KOPT-K1 (cell line): ENCODE results near the gene PKN1.
"Not testable (repeated sequence)": the region's sequence is repeated elsewhere in the genome, so short reads cannot be mapped to it uniquely, and the experiment has no call there.

Experiments
- H3K27ac ChIP-seq: fragments of 200-600 bp; sonication (generic); 2 replicates; pipeline ENCODE4 v1.5.1; 2016; ENCODE audit warnings: antibody characterized with exemption, mild to moderate bottlenecking, low read depth, low read length; ENCODE audit not compliant: poor library complexity, severe bottlenecking
- H3K36me3 ChIP-seq: fragments of 200-600 bp; sonication (generic); 2 replicates; pipeline ENCODE4 v1.5.1; 2017; ENCODE audit warnings: antibody characterized with exemption, mild to moderate bottlenecking, low read length, moderate library complexity; ENCODE audit not compliant: insufficient read depth
- H3K9me3 ChIP-seq: fragments of 200-600 bp; sonication (generic); 2 replicates; pipeline ENCODE4 v1.5.1; 2017; ENCODE audit warnings: antibody characterized with exemption, low read length, mild to moderate bottlenecking; ENCODE audit not compliant: insufficient read depth, poor library complexity, severe bottlenecking

Gene PKN1

GRCh38 chr19:14402332-14403144 is 30.6 kb upstream of the PKN1 start:
- no peaks in the 10 kb centered on the region for H3K9me3 ChIP-seq
- H3K36me3 ChIP-seq: peaks cover 85% of the 10 kb centered on the region
- H3K27ac ChIP-seq: no peak overlapping the region

- not testable (repeated sequence) for H3K9me3 ChIP-seq, H3K27ac ChIP-seq
- peaks cover 88% of the 10 kb centered on the region for H3K36me3 ChIP-seq
Measured at GRCh38 chr19:14403145-14403930, 29.8 kb upstream of the PKN1 start.

GRCh38 chr19:14404312-14404711 is 28.8 kb upstream of the PKN1 start:
- H3K9me3 ChIP-seq: no peaks in the 10 kb centered on the region
- H3K27ac ChIP-seq: no peak overlapping the region
- H3K36me3 ChIP-seq: peaks cover 93% of the 10 kb centered on the region

- H3K36me3 ChIP-seq: peaks cover 97% of the 10 kb centered on the region
- no peak overlapping the region for H3K27ac ChIP-seq
- no peaks in the 10 kb centered on the region for H3K9me3 ChIP-seq
Measured at GRCh38 chr19:14405380-14405757, 27.7 kb upstream of the PKN1 start.

GRCh38 chr19:14405758-14406644 is 27.1 kb upstream of the PKN1 start:
- peaks cover 97% of the 10 kb centered on the region for H3K36me3 ChIP-seq
- no peaks in the 10 kb centered on the region for H3K9me3 ChIP-seq
- H3K27ac ChIP-seq: no peak overlapping the region

- no peak overlapping the region for H3K27ac ChIP-seq
- H3K9me3 ChIP-seq: no peaks in the 10 kb centered on the region
- H3K36me3 ChIP-seq: peaks cover 97% of the 10 kb centered on the region
Measured at GRCh38 chr19:14406645-14407401, 26.3 kb upstream of the PKN1 start.

- Histone ChIP-seq H3K9me3 (no peaks in the 10 kb centered on the region), H3K27ac (no peak overlapping the region), H3K36me3 (peaks cover 97% of the 10 kb centered on the region)
Measured at GRCh38 chr19:14407605-14408484, 25.3 kb upstream of the PKN1 start.

GRCh38 chr19:14408491-14409145 is 24.5 kb upstream of the PKN1 start:
- Histone ChIP-seq H3K27ac (no peak overlapping the region), H3K9me3 (no peaks in the 10 kb centered on the region), H3K36me3 (peaks cover 99% of the 10 kb centered on the region)

GRCh38 chr19:14409146-14410023 is 23.7 kb upstream of the PKN1 start:
- Histone ChIP-seq H3K27ac (no peak overlapping the region), H3K9me3 (no peaks in the 10 kb centered on the region), H3K36me3 (peaks cover 99% of the 10 kb centered on the region)

- H3K9me3 ChIP-seq: no peaks in the 10 kb centered on the region
- no peak overlapping the region for H3K27ac ChIP-seq
- H3K36me3 ChIP-seq: peaks cover 99% of the 10 kb centered on the region
Measured at GRCh38 chr19:14410091-14411051, 22.7 kb upstream of the PKN1 start.

- peaks cover 100% of the 10 kb centered on the region for H3K36me3 ChIP-seq
- H3K27ac ChIP-seq: no peak overlapping the region
- H3K9me3 ChIP-seq: no peaks in the 10 kb centered on the region
Measured at GRCh38 chr19:14411161-14411937, 21.8 kb upstream of the PKN1 start.
